HEK293 (cell line): ENCODE data around the gene NAT14.

Experiments
- ATF2 ChIP-seq: fragments of 450-650 bp; formaldehyde crosslinking; IDR thresholded peaks from 2 replicates; pipeline ENCODE4 v1.5.1; 2016; ENCODE audit warnings: missing biosample characterization, missing genetic modification characterization, low read depth
- CTCF ChIP-seq: fragments of 450-650 bp; formaldehyde crosslinking; IDR thresholded peaks from 2 replicates; pipeline ENCODE4 v1.5.1; 2016; ENCODE audit warnings: missing biosample characterization, missing genetic modification characterization
- KLF16 ChIP-seq: fragments of 450-650 bp; formaldehyde crosslinking; IDR thresholded peaks from 2 replicates; pipeline ENCODE4 v1.5.1; 2017; ENCODE audit warnings: missing biosample characterization, missing genetic modification characterization
- KLF9 ChIP-seq: fragments of 450-650 bp; formaldehyde crosslinking; IDR thresholded peaks from 2 replicates; pipeline ENCODE4 v1.5.1; 2016; ENCODE audit warnings: missing biosample characterization, missing genetic modification characterization, low read depth
- PBX3 ChIP-seq: sonication (generic); formaldehyde crosslinking; IDR thresholded peaks from 2 replicates; pipeline ENCODE4 v1.8.1; 2022; ENCODE audit warnings: mild to moderate bottlenecking, moderate library complexity, missing genetic modification reagents
- SP2 ChIP-seq: fragments of 450-650 bp; formaldehyde crosslinking; IDR thresholded peaks from 2 replicates; pipeline ENCODE4 v1.5.1; 2016; ENCODE audit warnings: missing biosample characterization, missing genetic modification characterization
- ZNF248 ChIP-seq: fragments of 450-650 bp; formaldehyde crosslinking; IDR thresholded peaks from 2 replicates; pipeline ENCODE4 v1.5.1; 2017; ENCODE audit warnings: missing biosample characterization, missing genetic modification characterization
- ZNF366 ChIP-seq: fragments of 450-650 bp; formaldehyde crosslinking; conservative IDR thresholded peaks from 2 replicates; pipeline ENCODE4 v1.5.1; 2016; ENCODE audit warnings: missing biosample characterization, missing genetic modification characterization

GRCh38 chr19:55487924-55488687 lies 3.1 kb downstream of the NAT14 start, which contains the start of gene SSC5D:
- TF ChIP-seq CTCF (tag by site-specific recombination) (no peak), KLF9 (tag by site-specific recombination) (no peak), ATF2 (no peak), ZNF366 (tag by site-specific recombination) (peak; percentile 71), KLF16 (peak; percentile 1; the same call in 1 of the 2 replicates), PBX3 (no peak), ZNF248 (tag by site-specific recombination) (no peak), SP2 (tag by site-specific recombination) (no peak)
